GM23338 (cell line): ENCODE data around the gene RMC1. TPM values are rescaled to one million over a fixed set of nuclear protein-coding genes. Genes with fewer than 3 reads are reported as not detected.

Experiments
- ATAC-seq: fragments of 200-7000 bp; cut with Tn5 transposase; 3 replicates; pipeline ENCODE4 v1.9.1; 2020
- DNase-seq: peaks from one replicate; pipeline ENCODE4 v3.0.0-alpha.2; 2015; ENCODE audit warnings: low spot score
- H2AFZ ChIP-seq: fragments of 200-600 bp; sonication (generic); 2 replicates; pipeline ENCODE4 v1.8.0; 2016; ENCODE audit warnings: antibody characterized with exemption, mild to moderate bottlenecking, moderate library complexity
- H3F3A ChIP-seq: fragments of 200-600 bp; sonication (generic); replicated peaks from 2 replicates; pipeline ENCODE4 v1.8.0; 2017; ENCODE audit warnings: antibody characterized with exemption, mixed run types, low read depth
- H3K27ac ChIP-seq: fragments of 200-600 bp; sonication (generic); 2 replicates; pipeline ENCODE4 v1.6.1; 2016; ENCODE audit warnings: low read depth
- H3K27me3 ChIP-seq: fragments of 200-600 bp; sonication (generic); 2 replicates; pipeline ENCODE4 v1.8.0; 2016; ENCODE audit warnings: mild to moderate bottlenecking, mixed run types, moderate library complexity; ENCODE audit not compliant: insufficient read depth
- H3K36me3 ChIP-seq: fragments of 200-600 bp; sonication (generic); 2 replicates; pipeline ENCODE4 v1.8.0; 2016; ENCODE audit warnings: mild to moderate bottlenecking; ENCODE audit not compliant: insufficient read depth
- H3K4me1 ChIP-seq: fragments of 200-600 bp; sonication (generic); 2 replicates; pipeline ENCODE4 v1.8.0; 2016; ENCODE audit warnings: mild to moderate bottlenecking, moderate library complexity; ENCODE audit not compliant: insufficient read depth
- H3K4me2 ChIP-seq: fragments of 200-600 bp; sonication (generic); 2 replicates; pipeline ENCODE4 v1.7.1; 2017; ENCODE audit warnings: mixed run types
- H3K4me3 ChIP-seq: fragments of 200-600 bp; sonication (generic); 2 replicates; pipeline ENCODE4 v1.6.1; 2016; ENCODE audit warnings: mixed run types
- H3K79me2 ChIP-seq: fragments of 200-600 bp; sonication (generic); replicated peaks from 2 replicates; pipeline ENCODE4 v1.8.0; 2017; ENCODE audit warnings: mild to moderate bottlenecking; ENCODE audit not compliant: insufficient read depth
- H3K9me2 ChIP-seq: fragments of 200-600 bp; sonication (generic); 2 replicates; pipeline ENCODE4 v1.8.0; 2017; ENCODE audit not compliant: insufficient read depth
- H4K20me1 ChIP-seq: fragments of 200-600 bp; sonication (generic); replicated peaks from 2 replicates; pipeline ENCODE4 v1.8.0; 2017; ENCODE audit warnings: mild to moderate bottlenecking; ENCODE audit not compliant: insufficient read depth
- H3K27ac Mint-ChIP-seq: 2 replicates; pipeline ENCODE4 v1.8.0; 2020; ENCODE audit warnings: inconsistent platforms, mild to moderate bottlenecking, moderate library complexity, mixed read lengths
- H3K27me3 Mint-ChIP-seq: 3 replicates; pipeline ENCODE4 v1.8.0; 2022; ENCODE audit warnings: low read depth, mild to moderate bottlenecking, moderate library complexity, mixed read lengths, inconsistent platforms; ENCODE audit not compliant: insufficient read depth, poor library complexity
- H3K36me3 Mint-ChIP-seq: 3 replicates; pipeline ENCODE4 v1.8.0; 2021; ENCODE audit warnings: low read depth, mild to moderate bottlenecking, inconsistent platforms, moderate library complexity, mixed read lengths
- H3K4me1 Mint-ChIP-seq: 3 replicates; pipeline ENCODE4 v1.8.0; 2020; ENCODE audit warnings: mild to moderate bottlenecking, inconsistent platforms, mixed read lengths
- H3K4me3 Mint-ChIP-seq: 3 replicates; pipeline ENCODE4 v1.8.0; 2021; ENCODE audit warnings: moderate library complexity, mild to moderate bottlenecking, inconsistent platforms, mixed read lengths
- H3K9me3 Mint-ChIP-seq: 3 replicates; pipeline ENCODE4 v1.8.0; 2020; ENCODE audit warnings: moderate library complexity, mild to moderate bottlenecking, inconsistent platforms, mixed read lengths
- CREB1 ChIP-seq: fragments of 250-450 bp; sonication (Bioruptor Pico); IDR thresholded peaks from 2 replicates; pipeline ENCODE4 v1.5.0; 2020; ENCODE audit warnings: low read depth, mild to moderate bottlenecking, moderate library complexity
- ETS1 ChIP-seq: IDR thresholded peaks from 2 replicates; pipeline ENCODE4 v1.6.1; 2016; ENCODE audit warnings: antibody characterized with exemption
- EZH2 ChIP-seq: fragments of 200-600 bp; sonication (generic); IDR thresholded peaks from one replicate; pipeline ENCODE4 v1.8.0; 2017; ENCODE audit warnings: antibody characterized with exemption, mild to moderate bottlenecking, low read depth; ENCODE audit not compliant: unreplicated experiment
- EZH2phosphoT487 ChIP-seq: fragments of 200-600 bp; sonication (generic); IDR thresholded peaks from one replicate; pipeline ENCODE4 v1.8.1; 2018; ENCODE audit warnings: antibody characterized with exemption; ENCODE audit not compliant: unreplicated experiment
- JUNB ChIP-seq: IDR thresholded peaks from one replicate; pipeline ENCODE4 v1.6.1; 2016; ENCODE audit warnings: antibody characterized with exemption; ENCODE audit not compliant: unreplicated experiment
- NANOG ChIP-seq: IDR thresholded peaks from 2 replicates; pipeline ENCODE4 v1.6.1; 2016; ENCODE audit warnings: antibody characterized with exemption, borderline replicate concordance
- STAT1 ChIP-seq: IDR thresholded peaks from one replicate; pipeline ENCODE4 v1.6.1; 2016; ENCODE audit warnings: antibody characterized with exemption; ENCODE audit not compliant: unreplicated experiment
- polyA plus RNA-seq: library from polyadenylated mRNA; unstranded; fragments of >200 nt; fragmentation: Nextera tagmentation; extraction: Ambion mirVana; gene quantifications from 2 replicates; pipeline ENCODE4 v1.2.1, GENCODE V29; 2016
- total RNA-seq: library from RNA; depleted of rRNA; stranded (reverse); fragments of >200 nt; shearing (Covaris generic); gene quantifications from 2 replicates; pipeline ENCODE4 v1.2.3, GENCODE V29; 2014
- TF ChIP-seq, protein P1 (sequence below): fragments of 250-450 bp; sonication (Bioruptor Pico); IDR thresholded peaks from 2 replicates; pipeline ENCODE4 v1.5.0; 2020; ENCODE audit warnings: mild to moderate bottlenecking, moderate library complexity

Gene RMC1
- total and polyA plus RNA-seq, 2 experiments from 2014 or later = 18.9 to 24.6 TPM

- H3F3A ChIP-seq = no peaks in the 10 kb centered on the region
- peaks cover 72% of the 10 kb centered on the region for H3K79me2 ChIP-seq
- H3K9me3 Mint-ChIP-seq = no peaks in the 10 kb centered on the region
- H3K27ac Mint-ChIP-seq = peak overlapping the region; percentile 42
- peaks cover 18% of the 10 kb centered on the region for H3K4me1 ChIP-seq
- H3K27ac ChIP-seq = no peak overlapping the region
- no peaks in the 10 kb centered on the region for H3K27me3 Mint-ChIP-seq
- no peak overlapping the region for H2AFZ ChIP-seq
- H3K4me2 ChIP-seq = no peak overlapping the region
- no peak for ATAC-seq
- no peaks in the 10 kb centered on the region for H3K9me2 ChIP-seq
- peaks cover 28% of the 10 kb centered on the region for H3K36me3 Mint-ChIP-seq
- H4K20me1 ChIP-seq = peaks cover 23% of the 10 kb centered on the region
- no peak for DNase-seq
- no peak for TF ChIP-seq STAT1
- no peak for TF ChIP-seq CREB1 (CRISPR knock-in tag)
- TF ChIP-seq EZH2 = no peak
- TF ChIP-seq ETS1 = no peak
- TF ChIP-seq NANOG = no peak
- TF ChIP-seq JUNB = no peak
- no peak for TF ChIP-seq EZH2phosphoT487
- TF ChIP-seq, protein P1, sequence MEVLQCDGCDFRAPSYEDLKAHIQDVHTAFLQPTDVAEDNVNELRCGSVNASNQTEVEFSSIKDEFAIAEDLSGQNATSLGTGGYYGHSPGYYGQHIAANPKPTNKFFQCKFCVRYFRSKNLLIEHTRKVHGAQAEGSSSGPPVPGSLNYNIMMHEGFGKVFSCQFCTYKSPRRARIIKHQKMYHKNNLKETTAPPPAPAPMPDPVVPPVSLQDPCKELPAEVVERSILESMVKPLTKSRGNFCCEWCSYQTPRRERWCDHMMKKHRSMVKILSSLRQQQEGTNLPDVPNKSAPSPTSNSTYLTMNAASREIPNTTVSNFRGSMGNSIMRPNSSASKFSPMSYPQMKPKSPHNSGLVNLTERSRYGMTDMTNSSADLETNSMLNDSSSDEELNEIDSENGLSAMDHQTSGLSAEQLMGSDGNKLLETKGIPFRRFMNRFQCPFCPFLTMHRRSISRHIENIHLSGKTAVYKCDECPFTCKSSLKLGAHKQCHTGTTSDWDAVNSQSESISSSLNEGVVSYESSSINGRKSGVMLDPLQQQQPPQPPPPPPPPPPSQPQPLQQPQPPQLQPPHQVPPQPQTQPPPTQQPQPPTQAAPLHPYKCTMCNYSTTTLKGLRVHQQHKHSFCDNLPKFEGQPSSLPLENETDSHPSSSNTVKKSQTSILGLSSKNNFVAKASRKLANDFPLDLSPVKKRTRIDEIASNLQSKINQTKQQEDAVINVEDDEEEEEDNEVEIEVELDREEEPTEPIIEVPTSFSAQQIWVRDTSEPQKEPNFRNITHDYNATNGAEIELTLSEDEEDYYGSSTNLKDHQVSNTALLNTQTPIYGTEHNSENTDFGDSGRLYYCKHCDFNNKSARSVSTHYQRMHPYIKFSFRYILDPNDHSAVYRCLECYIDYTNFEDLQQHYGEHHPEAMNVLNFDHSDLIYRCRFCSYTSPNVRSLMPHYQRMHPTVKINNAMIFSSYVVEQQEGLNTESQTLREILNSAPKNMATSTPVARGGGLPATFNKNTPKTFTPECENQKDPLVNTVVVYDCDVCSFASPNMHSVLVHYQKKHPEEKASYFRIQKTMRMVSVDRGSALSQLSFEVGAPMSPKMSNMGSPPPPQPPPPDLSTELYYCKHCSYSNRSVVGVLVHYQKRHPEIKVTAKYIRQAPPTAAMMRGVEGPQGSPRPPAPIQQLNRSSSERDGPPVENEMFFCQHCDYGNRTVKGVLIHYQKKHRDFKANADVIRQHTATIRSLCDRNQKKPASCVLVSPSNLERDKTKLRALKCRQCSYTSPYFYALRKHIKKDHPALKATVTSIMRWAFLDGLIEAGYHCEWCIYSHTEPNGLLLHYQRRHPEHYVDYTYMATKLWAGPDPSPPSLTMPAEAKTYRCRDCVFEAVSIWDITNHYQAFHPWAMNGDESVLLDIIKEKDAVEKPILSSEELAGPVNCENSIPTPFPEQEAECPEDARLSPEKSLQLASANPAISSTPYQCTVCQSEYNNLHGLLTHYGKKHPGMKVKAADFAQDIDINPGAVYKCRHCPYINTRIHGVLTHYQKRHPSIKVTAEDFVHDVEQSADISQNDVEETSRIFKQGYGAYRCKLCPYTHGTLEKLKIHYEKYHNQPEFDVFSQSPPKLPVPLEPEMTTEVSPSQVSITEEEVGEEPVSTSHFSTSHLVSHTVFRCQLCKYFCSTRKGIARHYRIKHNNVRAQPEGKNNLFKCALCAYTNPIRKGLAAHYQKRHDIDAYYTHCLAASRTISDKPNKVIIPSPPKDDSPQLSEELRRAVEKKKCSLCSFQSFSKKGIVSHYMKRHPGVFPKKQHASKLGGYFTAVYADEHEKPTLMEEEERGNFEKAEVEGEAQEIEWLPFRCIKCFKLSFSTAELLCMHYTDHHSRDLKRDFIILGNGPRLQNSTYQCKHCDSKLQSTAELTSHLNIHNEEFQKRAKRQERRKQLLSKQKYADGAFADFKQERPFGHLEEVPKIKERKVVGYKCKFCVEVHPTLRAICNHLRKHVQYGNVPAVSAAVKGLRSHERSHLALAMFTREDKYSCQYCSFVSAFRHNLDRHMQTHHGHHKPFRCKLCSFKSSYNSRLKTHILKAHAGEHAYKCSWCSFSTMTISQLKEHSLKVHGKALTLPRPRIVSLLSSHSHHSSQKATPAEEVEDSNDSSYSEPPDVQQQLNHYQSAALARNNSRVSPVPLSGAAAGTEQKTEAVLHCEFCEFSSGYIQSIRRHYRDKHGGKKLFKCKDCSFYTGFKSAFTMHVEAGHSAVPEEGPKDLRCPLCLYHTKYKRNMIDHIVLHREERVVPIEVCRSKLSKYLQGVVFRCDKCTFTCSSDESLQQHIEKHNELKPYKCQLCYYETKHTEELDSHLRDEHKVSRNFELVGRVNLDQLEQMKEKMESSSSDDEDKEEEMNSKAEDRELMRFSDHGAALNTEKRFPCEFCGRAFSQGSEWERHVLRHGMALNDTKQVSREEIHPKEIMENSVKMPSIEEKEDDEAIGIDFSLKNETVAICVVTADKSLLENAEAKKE (CRISPR knock-in tag) = no peak
- H3K27me3 ChIP-seq = no peaks in the 10 kb centered on the region
- H3K4me3 ChIP-seq = no peak overlapping the region
- no peaks in the 10 kb centered on the region for H3K36me3 ChIP-seq
- peaks cover 24% of the 10 kb centered on the region for H3K4me1 Mint-ChIP-seq
- no peak overlapping the region for H3K4me3 Mint-ChIP-seq
These were observed 75.8 kb downstream of the RMC1 start for GRCh38 chr18:23578891-23579653.
